Mesothelial cell of epicardium (in vitro differentiated cells): ENCODE data around the gene WNT4. TPM values are rescaled to one million over a fixed set of nuclear protein-coding genes. Genes with fewer than 3 reads are reported as not detected.

Experiments used
- DNase-seq, 2 experiments: peaks; one replicate each; pipeline ENCODE4 v3.0.0; 2021; ENCODE audit warnings: low spot score in 2 of 2; ENCODE audit not compliant: unreplicated experiment in 2 of 2
- H3K27ac Mint-ChIP-seq: 2 replicates; pipeline ENCODE4 v1.8.0; 2021; ENCODE audit warnings: mixed read lengths
- H3K27me3 Mint-ChIP-seq: 2 replicates; pipeline ENCODE4 v1.8.0; 2021; ENCODE audit warnings: low read depth, mixed read lengths
- H3K36me3 Mint-ChIP-seq: 2 replicates; pipeline ENCODE4 v1.8.0; 2021; ENCODE audit warnings: mixed read lengths
- H3K4me1 Mint-ChIP-seq: 2 replicates; pipeline ENCODE4 v1.8.0; 2021; ENCODE audit warnings: mixed read lengths
- H3K4me3 Mint-ChIP-seq: 2 replicates; pipeline ENCODE4 v1.8.0; 2021; ENCODE audit warnings: mild to moderate bottlenecking, moderate library complexity, mixed read lengths
- H3K9me3 Mint-ChIP-seq: 2 replicates; pipeline ENCODE4 v1.8.0; 2021; ENCODE audit warnings: mixed read lengths
- total RNA-seq: library from RNA; stranded (reverse); gene quantifications from 3 replicates; pipeline ENCODE4 v1.2.1, GENCODE V29; 2021
- TF ChIP-seq, protein P1 (sequence below): fragments of 200-600 bp; sonication (generic); IDR thresholded peaks from one replicate; pipeline ENCODE4 v1.5.0; 2021; ENCODE audit warnings: antibody characterized with exemption; ENCODE audit not compliant: unreplicated experiment

WNT4 gene
- total RNA-seq, 1 donor from 2014 or later: 38.7 TPM

DNA sequence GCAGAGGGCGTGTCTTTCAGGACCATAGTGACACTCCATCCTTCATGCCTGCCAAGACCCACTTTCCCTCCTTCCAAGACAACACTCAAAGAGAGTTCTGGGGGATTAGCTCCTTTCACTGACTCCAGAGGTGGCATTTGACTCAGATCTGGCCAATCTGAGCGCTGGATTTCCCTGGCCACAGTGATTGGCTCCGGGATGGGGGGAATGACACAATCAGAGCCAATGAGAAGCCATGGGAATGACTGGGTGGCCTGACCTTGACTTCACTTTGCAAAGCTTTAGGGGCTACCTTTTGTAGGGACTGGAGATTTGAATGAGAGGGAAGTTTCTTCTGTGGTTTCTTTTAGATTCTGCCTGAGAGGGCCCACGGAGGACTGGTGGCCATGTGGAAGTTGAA, 26.9 kb upstream of the WNT4 start:
- DNase-seq: no peak
- no peaks in the 10 kb centered on the region for H3K27me3 Mint-ChIP-seq
- TF ChIP-seq, protein P1, sequence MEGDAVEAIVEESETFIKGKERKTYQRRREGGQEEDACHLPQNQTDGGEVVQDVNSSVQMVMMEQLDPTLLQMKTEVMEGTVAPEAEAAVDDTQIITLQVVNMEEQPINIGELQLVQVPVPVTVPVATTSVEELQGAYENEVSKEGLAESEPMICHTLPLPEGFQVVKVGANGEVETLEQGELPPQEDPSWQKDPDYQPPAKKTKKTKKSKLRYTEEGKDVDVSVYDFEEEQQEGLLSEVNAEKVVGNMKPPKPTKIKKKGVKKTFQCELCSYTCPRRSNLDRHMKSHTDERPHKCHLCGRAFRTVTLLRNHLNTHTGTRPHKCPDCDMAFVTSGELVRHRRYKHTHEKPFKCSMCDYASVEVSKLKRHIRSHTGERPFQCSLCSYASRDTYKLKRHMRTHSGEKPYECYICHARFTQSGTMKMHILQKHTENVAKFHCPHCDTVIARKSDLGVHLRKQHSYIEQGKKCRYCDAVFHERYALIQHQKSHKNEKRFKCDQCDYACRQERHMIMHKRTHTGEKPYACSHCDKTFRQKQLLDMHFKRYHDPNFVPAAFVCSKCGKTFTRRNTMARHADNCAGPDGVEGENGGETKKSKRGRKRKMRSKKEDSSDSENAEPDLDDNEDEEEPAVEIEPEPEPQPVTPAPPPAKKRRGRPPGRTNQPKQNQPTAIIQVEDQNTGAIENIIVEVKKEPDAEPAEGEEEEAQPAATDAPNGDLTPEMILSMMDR: no peak
- no peaks in the 10 kb centered on the region for H3K4me1 Mint-ChIP-seq
- H3K27ac Mint-ChIP-seq: no peak overlapping the region
- H3K4me3 Mint-ChIP-seq: no peak overlapping the region
- no peaks in the 10 kb centered on the region for H3K36me3 Mint-ChIP-seq
- no peaks in the 10 kb centered on the region for H3K9me3 Mint-ChIP-seq

DNA sequence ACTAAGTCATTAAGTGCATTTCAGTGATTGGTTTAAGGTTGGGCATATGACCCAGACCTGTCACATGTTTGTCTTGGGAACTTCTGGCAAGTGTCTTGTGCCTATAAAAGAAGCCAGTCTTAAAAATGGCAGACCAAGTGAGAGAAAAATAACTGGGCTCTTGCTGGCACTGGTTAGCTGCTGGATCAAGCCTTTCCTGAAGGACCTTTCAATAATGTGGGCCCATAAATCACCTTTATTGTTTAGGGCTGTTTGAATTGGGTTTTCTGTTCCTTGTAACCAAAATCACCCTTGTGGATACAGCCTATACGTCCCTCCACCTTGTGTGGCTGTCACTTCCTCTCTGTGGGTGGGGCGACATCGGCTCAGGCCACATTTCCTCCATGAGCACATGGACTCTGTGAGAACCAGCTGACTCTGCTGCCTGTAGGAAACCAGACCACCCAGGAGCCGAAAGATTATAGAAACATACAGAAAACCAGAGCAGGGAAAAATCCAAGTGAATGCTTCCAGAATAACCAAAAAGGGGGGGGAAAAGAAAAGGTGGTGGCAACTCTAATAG, 25.6 kb upstream of the WNT4 start:
- H3K27me3 Mint-ChIP-seq: no peaks in the 10 kb centered on the region
- no peak overlapping the region for H3K4me3 Mint-ChIP-seq
- peaks cover 10% of the 10 kb centered on the region for H3K4me1 Mint-ChIP-seq

DNA sequence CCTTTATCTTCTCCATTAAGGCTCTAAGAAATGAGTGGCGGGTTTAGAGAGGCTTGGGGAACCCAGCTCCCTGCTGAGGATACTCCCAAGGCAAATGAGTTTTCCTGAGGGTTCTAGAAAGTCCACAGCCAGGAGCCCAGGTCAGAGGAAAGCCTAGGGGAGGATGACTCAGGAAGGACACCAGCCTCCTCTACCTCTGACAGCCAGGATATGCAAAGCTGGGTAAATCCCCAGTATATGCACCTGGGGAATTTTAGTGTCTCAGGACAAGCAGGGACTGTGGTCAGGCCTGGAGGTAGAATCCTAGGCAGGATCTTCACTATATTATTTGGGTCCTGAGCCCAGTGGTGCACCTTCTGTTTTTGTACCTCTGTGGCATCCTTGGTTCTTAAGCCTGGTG, 23.5 kb upstream of the WNT4 start:
- Mint-ChIP-seq H3K9me3 (no peaks in the 10 kb centered on the region), H3K4me1 (peaks cover 10% of the 10 kb centered on the region), H3K36me3 (no peaks in the 10 kb centered on the region), H3K27me3 (no peaks in the 10 kb centered on the region), H3K4me3 (no peak overlapping the region), H3K27ac (no peak overlapping the region)
- TF ChIP-seq, protein P1: no peak
- DNase-seq: no peak

More for the DNA sequence above, 25.6 kb upstream of the WNT4 start:
- H3K27ac Mint-ChIP-seq: no peak overlapping the region
- H3K9me3 Mint-ChIP-seq: no peaks in the 10 kb centered on the region
- TF ChIP-seq, protein P1: no peak
- H3K36me3 Mint-ChIP-seq: no peaks in the 10 kb centered on the region
- DNase-seq: no peak

DNA sequence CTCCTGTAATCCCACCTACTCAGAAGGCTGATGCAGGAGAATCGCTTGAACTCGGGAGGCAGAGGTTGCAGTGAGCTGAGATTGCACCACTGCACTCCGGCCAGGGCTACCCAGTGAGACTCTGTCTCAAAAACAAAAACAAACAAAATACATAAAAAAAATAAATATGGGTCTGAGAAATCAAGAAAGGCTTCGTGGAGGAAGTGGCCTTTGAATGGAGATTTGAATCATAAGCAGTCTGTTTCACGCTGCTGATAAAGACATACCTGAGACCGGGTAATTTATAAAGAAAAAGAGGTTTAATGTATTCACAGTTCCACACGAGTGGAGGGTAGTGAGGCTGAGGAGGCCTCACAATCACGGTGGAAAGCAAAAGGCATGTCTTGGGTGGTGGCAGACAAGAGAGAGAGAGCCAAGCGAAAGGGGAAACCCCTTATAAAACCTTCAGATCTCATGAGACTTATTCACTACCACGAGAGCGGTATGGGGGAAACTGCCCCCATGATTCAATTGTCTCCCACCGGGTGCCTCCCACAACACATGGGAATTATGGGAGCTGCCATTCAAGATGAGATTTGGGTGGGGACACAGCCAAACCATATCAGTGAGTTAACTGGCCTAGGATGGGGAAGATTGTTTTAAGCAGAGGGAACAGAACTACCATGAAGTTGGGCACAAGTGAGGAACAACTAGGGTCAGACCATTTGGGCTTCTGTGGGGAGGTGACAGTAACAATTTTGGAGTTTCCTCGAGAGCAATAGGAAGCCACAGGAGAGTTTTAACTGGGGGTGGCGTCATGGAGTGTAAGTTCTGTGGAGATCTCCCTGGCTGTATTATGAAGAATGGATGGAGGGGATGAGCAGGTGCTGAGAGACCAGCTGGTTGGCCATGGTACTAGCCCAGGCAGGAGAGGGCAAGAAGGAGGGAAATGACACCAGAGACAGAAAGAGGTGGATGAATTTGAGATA, 22.2 kb upstream of the WNT4 start:
- Mint-ChIP-seq H3K9me3 (no peaks in the 10 kb centered on the region), H3K4me1 (peaks cover 10% of the 10 kb centered on the region), H3K27me3 (no peaks in the 10 kb centered on the region), H3K27ac (no peak overlapping the region), H3K36me3 (no peaks in the 10 kb centered on the region), H3K4me3 (no peak overlapping the region)
- TF ChIP-seq, protein P1: no peak
- no peak for DNase-seq

DNA sequence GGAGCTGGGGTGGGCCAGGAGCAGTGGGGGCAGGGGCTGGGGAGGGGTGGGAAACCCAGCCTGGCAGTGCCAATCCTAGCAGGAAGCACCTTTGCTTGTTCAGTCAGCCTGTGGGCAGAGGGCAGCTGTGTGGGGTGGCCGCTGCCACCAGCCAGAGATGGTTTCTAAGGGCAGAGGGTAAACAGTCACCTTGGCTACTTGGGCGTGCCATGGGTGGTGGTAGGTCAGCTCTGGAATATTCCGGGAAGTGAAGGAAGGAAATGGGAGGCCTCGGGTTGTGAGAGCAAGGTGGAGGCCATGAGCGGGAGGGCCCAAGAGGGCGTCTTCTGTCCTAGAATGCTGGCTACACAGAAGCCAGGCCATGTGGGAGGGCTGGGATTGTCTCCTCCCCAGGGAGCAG, 20.7 kb upstream of the WNT4 start:
- H3K27me3 Mint-ChIP-seq: no peaks in the 10 kb centered on the region
- H3K9me3 Mint-ChIP-seq: no peaks in the 10 kb centered on the region
- H3K4me1 Mint-ChIP-seq: peaks cover 10% of the 10 kb centered on the region
- H3K36me3 Mint-ChIP-seq: no peaks in the 10 kb centered on the region
- no peak for DNase-seq
- H3K27ac Mint-ChIP-seq: no peak overlapping the region
- no peak overlapping the region for H3K4me3 Mint-ChIP-seq
- TF ChIP-seq, protein P1: no peak
